ENCODE measurements around the gene TNRC6A.
"Not testable (repeated sequence)": the region's sequence is repeated elsewhere in the genome, so short reads cannot be mapped to it uniquely, and the experiment has no call there.

The TNRC6A gene

DNA sequence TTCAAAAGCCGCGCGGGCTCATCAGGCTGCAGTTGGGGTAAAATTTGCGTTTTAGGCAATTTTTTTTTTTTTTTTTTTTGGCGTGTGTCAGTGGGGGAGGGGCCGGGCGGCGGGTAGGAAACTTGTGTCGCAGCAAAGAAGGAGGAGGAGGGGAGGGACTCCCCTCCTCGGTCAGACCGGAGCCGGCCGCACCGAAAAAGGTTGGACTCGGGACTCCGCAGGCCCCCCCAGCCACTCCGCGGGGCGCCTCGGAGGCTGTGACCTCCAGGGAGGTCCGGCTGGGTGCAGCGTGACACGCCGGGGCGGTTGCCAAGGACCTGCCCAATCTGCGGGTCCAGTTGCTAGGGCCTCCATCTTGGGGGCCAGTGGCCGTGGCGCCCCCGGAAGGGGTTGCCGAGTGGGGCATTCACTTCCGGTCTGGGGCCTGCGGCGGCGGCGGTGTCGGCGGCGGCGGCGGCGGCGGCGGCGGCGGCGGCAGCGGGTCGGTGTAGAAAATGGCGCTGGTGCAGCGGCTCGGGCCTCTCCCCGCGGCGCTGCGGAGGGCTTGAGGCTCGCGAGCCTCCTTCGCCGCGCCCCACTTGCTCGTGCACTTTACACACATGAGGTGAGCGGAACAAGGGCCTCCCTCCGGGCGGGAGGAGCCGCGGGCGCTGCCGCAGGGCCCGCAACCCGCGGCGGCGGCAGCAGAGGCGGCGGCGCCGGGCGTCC is at the start of gene TNRC6A:
TNRC6A (plus strand) TSS at position 409 of the 708 bp plus-strand sequence; CDS start at position 600, 191 bp downstream.
- peak; percentile 87 for DNase-seq

DNA sequence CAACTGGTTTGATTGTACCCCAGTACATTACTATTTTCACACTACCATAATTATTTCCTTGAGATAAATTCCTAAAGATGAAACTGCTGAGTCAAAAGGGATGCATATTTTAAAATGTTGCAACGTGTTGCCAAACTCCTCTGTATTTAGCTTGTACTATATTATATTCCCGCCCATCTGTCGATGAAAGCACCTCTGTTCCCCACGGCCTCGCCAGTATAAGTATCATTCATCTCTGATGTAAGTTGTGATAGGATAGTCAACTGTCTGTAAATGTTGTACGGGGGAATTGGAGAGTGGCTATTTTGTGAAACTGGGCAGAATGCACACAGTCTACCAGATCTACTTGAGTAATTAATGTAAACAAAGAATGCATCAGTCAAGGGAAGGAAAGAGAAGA is 47.7 kb upstream of the TNRC6A start:
- DNase-seq = no peak

DNA sequence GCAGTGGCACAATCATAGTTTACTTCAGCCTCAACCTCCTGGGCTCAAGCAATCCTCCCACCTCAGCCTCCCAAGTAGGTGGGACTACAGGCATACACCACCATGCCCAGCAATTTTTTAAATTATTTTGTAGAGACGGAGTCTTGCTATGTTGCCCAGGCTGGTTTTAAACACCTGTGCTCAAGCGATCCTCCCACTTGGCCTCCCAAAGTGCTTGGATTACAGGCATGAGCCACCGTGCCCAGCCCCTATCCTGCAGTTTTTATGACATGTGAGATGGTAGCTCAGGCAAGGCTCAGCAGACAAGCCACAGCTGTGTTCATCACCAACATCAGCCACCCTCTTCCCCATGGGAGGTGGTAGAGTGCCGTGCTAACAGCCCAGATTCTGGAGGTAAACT is 46.2 kb upstream of the TNRC6A start:
- DNase-seq = no peak

DNA sequence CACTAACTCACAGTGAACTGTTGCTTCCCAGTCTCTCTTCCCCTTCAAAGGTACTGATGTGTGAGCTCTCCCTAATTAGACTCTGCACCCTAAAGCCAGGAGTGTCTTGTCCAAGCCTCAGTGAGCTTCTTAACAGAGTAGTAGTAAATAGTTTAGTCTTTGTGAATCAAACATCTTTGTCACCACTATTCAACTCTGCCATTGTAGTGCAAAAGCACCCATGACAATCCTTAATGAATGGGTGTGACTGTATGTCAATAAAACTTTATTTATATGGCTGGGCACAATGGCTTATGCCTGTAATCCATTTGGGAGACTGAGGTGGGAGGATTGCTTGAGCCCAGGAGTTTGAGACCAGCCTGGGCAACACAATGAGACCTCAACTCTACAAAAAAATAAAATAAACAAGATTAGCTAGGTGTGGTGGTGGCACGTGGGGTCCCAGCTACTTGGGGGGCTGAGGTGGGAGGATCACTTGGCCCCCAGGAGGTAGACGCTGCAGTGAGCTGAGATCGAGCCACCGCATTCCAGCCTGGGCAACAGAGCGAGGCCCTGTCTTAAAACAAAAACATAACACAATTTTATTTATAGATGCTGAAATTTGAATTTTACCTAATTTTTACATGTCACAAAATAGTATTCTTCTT is 45.5 kb upstream of the TNRC6A start:
- DNase-seq = no peak

DNA sequence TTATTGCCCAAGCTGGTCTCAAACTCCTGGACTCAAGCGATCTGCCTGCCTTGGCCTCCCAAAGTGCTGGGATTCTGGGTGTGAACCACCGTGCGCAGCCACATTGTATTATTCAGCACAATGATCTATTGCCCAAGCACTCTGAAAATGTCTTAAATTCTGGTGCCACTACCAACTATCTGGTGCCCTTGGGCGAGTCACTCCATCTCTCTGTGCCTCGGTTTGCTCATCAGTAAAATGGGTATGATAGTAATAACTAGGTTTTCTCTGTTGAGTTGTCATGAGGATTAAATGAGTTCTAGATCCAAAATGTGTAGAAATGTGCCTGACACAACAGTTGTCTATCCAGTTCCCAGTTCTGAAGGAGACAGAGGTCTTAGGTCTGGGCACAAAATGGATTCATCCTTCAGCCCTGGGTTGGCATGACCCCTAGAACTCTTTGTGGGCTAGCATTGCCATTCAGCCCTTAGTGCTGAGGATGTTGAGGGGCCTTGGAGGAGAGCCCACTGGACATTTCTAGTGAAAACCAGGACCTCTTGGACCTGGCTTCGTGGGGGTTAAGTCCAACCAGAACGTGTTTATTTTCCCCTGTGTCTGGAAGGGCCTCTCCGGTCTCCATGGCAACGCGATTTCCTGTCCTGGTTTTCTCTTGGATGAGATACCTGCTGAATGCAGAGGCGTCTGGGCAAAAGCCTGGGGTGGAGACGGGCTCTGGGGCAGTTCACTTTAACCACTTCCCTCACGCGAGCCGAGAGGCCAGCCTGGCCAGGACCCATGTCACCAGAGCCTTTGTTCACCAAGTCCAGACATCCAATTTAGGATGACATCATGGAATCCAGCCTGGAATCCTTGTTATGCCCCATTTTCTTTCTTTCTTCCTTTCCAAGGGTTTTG is 43.7 kb upstream of the TNRC6A start:
- DNase-seq = no peak

DNA sequence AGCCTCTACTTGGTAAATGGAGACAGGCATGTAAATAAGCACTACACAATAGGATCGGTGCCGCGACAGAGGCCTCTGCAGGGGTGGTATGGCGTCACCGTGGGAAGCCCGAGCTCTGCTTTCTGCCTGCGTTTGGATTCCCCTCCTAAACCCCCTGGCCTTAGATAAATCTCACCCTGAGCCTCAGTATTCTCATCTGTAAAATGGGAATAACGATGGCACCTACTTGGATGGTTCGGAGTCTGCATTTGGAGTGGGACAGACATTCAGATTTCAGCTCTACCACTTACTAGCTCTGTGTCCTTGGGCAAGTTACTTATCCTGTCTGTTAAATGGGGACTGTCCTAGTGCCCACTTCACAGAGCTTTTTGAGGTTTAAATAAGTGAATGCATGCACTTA is 42.8 kb upstream of the TNRC6A start:
- DNase-seq = no peak

DNA sequence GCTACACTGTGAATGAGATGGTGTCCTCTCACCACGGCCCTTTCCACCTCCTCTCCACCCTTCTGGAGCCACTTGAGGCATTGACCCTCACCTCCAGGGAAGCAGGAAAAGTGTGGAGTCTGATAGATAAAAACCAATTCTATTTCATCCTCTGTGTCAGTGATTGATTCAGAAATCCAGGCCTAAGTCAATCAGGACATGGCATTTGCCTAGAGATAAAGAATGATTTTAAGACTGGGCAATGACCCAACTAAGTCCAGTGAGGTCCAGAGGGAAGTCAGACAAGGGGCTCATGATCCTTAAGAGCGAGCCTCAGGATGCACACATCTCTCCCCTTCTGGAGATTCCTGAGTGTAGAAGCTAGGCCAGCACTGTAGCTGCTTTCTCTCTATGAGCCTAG is 41.1 kb upstream of the TNRC6A start:
- DNase-seq = no peak

DNA sequence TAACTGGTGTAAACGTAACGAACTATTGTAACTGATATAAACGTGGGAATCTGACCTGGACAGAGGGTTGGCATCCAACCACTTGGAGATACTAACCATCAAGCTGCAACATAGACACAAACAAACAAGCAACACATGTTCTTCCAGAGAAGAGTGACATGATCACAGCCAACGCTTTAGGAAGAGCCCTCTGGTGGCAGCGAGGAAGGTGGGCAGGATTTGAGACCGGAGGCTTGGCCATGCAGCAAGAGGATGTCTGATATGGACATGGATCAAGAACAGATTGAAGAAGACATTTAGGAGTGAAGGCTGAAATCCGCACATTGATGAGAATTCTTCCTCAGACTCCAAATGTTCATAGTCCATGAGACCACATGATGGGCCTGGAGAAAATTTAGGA is 40.3 kb upstream of the TNRC6A start:
- DNase-seq = no peak

DNA sequence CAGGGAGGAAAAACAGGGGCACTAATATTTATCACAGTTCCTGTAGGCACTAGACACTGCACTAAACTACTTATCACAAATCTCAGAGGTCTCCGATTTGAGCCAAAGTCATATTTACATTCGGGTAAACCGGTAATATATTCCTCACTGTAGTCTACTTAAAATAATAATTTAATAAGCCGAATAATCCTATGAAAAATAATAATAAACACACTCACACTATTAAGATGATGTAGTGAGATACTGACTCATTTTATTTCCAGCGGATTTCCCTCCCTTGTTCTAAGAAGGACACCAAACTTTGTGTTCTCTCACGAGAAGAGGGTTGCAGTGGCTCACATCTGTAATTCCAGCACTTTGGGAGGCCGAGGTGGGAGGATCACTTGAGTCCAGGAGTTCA is 36.6 kb upstream of the TNRC6A start:
- no peak for DNase-seq

DNA sequence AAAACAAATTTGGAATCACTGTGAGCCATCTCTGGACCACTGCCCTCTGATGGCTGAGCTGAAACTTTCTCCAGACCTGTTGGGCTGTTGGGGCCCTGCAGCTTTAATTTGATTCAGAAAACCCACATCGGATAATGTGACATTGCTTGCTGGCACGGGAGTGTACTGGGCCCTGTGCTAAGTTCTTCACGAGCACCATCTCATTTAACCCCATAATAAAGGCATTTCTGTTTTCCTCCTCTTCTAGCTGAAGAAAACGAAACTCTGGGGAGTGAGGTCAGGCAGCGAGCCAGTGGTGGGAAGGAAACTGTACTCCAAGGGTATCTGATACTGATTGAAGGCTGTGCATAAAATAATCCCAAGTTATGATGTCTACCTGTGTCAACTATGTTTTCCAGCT is 34.5 kb upstream of the TNRC6A start:
- no peak for DNase-seq

DNA sequence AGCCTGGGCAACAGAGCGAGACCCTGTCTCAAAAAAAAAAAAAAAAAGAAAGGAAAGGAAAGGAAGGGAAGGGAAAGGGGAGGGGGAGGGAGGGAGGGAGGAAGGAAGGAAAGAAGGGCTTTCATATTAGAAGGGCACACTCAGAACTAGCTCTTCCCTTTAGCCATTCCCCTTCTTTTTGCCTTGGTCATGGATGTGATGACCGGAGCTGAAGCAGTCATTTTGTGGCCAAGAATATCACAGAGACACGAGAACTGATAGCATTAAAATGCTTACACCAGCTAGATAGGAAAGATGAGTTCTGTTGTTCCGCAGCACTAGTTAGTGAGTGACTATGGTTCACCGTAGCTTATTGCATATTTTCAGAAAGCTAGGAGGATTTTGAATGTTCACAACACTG is 32.8 kb upstream of the TNRC6A start:
- no peak for DNase-seq

DNA sequence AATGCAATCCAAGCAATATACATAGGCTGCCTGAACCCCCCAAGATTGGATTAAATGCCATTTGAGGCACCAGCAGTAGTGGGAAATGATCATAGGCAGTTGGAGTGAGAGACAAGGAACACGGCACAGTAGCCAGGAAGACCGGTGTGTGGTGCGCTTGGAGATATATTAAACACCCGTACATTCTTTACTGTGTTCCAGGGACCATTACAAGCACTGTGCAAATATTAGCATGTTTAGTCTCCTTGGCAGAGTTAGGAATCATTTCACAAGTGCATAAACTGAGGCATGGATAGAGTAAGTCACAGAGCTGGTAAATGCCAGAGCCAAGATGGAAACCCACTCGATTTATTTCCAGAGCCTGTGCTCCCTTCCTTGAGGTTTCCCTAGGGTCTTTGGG is 31.1 kb upstream of the TNRC6A start:
- no peak for DNase-seq

DNA sequence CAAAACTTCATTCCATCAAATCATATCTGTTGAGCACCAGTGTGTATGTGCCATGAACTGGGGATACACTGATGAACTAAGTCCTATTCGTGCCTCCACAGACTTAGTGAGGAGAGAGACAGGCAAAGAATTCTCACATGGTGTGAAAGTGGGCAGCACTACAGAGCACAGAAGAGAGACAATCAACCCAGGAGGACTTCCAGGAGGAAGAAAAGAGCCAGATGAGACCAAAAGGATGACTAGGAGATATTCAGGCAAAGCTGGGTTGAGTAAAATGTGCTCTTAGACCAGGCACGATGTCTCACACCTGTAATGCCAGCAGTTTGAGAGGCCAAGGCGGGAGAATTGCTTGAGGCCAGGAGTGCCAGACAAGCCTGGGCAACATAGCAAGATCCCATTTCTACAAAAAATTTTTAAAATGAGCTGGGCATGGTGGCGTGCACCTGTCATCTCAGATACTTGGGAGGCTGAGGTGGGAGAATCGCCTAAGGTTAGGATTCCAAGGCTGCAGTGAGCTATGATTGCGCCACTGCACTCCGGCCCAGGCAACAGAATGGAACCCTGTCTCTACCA is 30.2 kb upstream of the TNRC6A start:
- no peak for DNase-seq

DNA sequence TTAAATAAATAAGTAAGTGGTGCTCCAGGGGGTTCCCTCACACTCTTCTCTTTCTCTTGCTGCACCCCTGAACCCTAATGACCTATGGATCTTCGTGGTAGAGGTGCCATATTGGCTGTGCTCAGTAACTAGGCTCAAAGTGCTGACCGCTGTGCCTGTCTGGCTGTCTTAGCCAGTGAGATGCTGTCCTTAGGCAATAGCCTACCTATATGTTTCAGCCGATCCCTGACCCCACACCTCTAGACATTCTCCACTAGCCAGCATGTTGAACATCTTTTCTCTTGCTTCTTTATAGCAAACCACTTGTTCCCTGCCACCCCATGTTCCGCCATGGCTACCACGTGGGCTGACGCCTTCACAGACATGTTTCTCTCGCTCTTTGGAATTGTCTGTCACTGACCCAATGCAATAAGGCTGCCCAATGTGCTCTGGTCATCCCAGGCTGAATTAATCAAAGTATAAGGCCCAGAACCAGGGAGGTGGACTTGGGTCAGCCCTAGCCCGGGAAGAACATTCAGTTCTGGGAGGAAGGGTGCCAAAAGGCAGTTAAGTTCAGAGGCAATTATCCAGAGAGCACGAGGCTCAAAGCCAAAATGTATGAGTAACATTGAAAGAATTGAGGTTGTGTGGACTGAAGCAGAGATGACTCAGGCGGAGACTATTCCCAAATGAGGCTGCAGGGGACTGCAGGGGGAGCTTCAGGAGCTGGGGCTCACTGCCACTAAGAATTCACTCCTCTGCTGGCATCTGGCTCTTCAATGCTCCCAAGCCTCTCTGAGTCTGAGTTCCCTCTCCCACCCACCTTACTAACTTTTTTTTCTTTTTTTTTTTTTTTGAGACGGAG is 28.7 kb upstream of the TNRC6A start:
- DNase-seq = no peak

DNA sequence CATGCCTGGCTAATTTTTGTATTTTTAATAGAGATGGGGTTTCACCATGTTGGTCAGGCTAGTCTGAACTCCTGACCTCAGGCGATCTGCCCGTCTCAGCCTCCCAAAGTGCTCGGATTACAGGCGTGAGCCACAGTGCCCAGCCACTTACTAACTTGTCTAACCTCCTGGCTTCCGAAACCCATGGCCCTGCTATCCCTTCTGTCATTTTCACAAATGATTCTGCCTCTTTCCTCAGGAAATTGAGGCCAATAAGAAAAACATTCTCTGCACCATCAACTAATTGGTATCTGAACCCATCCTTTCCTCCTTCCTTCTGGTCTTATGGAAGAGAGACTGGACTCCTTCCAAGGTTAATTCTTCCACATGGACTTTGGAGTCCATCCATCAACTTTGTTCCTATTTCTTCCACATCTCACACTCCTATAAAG is 27.9 kb upstream of the TNRC6A start:
- no peak for DNase-seq

DNA sequence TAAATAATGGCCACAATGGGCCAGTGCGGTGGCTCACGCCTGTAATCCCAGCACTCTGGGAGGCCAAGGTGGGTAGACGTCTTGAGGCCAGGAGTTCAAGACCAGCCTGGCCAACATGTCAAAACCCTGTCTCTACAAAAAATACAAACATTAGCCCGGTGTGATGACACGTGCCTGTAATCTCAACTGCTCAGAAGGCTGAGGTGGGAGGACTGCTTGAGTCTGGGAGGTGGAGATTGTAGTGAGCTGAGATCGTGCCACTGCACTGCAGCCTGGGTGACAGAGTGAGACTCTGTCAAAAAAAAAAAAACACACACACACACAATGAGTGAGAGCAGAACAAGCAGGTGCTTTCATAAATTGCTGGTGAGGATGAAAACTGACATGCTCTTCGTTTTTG is 21.7 kb upstream of the TNRC6A start:
- DNase-seq = not testable (repeated sequence)

DNA sequence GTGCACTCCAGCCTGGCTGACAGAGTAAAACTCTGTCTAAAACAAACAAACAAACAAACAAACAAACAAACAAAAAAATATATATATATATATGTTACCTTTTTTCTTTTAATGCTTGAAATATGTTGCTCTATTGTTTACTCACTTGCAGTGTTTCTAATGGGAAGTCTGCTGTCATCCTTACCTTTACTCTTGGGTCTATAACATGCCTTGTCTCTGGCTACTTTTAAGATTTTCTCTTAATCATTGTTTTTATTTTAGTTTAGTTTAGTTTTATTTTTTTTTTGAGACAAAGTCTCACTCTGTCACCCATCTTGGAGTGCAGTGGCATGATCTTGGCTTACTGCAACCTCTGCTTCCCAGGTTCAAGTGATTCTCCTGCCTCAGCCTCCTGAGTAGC is 16.1 kb upstream of the TNRC6A start:
- DNase-seq = no peak

DNA sequence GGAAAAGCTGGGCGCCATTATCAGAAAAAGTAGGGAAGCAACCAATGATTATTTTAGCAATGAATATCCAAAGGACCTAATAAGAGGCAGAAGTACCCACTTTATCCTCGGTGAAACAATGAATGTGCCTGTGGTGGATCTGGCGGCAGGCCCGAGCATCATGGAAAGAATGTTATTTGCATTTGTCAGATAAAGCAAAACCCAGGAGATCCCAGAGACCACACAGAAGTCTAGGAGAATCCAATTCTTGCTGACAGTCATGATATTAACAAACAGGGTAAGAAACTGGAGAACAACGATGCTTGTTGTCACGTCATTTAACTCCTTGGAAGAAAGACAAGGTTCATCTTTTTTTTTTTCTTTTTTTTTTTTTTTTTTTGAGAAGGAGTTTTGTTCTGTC is 12.0 kb upstream of the TNRC6A start:
- no peak for DNase-seq

DNA sequence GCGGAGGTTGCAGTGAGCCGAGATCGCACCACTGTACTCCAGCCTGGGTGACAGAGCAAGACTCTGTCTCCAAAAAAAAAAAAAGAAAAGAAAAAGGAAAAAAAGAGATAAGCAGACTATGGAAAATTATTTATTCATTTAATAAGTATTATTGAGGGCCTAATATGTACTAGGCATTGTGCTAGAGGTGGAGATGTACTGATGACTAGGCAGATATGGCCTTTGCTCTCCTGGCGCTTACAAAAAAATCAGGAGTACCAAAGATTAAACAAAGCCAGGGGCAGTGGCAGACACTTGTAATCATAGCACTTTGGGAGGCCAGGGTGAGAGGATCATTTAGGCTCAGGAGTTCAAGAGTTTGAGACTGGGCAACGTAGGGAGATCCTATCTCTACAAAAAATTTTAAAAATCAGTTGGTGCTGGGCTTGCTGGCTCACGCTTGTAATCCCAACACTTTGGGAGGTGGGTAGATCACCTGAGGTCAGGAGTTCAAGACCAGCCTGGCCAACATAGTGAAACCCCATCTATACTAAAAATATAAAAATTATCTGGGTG is 10.4 kb upstream of the TNRC6A start:
- DNase-seq = no peak

DNA sequence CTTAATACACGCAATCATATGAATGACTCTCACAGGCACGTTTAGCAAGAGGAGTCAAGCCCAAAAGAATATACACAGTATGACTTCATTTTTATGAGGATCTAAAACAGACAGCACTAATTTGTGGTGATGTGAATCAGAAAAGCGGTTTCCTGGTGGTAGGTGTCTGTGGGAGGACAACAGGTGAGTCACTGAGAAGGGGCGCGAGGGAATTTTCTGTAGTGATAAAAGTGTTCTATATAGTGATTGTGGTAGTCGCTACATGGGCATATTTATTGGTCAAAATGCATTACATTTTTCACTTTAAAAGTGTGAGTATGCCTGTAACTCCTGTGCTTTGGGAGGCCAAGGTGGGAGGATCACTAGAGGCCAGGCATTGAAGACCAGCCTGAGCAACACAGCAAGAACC is 7.6 kb upstream of the TNRC6A start:
- no peak for DNase-seq

DNA sequence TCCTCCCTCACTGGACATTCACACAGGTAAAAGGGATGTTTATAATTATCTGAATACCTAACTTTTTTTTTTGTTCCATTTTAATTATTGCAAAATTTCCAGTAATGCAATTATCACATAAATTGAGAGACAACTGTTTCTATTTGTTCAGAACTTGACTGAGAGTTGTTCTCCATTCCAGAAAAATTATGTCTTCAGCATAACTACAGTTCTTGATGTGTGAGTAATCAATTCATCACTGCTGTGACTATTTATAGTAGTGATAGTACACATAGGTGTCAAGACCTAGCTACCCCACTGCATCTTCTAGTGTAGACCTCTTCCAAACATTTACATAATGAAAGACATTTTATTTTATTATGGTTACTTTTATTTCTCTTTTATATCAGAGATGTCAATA is 5.8 kb upstream of the TNRC6A start:
- DNase-seq = no peak

DNA sequence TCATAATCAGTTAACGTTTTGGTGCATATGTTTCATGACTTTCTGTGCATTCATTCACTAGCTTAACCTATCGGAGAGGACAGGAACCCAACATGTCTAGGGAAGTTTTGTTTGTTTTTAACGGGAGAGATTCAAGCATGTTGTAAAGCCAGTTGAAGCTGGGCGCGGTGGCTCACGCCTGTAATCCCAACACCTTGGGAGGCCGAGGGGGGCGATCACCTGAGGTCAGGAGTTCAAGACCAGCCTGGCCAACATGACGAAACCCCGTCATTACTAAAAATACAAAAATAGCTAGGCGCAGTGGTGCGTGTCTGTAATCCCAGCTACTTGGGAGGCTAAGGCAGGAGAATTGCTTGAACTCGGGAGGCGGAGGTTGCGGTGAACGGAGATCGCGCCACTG is 1.4 kb upstream of the TNRC6A start:
- no peak for DNase-seq
